Fibroblast of the aortic adventitia (primary cell): ENCODE data around the gene SYTL3. TPM values are rescaled to one million over a fixed set of nuclear protein-coding genes. Genes with fewer than 3 reads are reported as not detected.

ENCODE experiments used
- DNase-seq: peaks from one replicate; pipeline ENCODE4 v3.0.0-alpha.2; 2010; ENCODE audit warnings: low read depth
- H3K4me3 ChIP-seq: 2 replicates; pipeline ENCODE4 v1.5.1; 2011; ENCODE audit warnings: low read depth, mild to moderate bottlenecking, control low read depth, low read length, moderate library complexity
- total RNA-seq: library from RNA; depleted of rRNA; stranded (reverse); fragments of >200 nt; gene quantifications from 2 replicates; pipeline ENCODE4 v1.2.3, GENCODE V29; 2012; ENCODE audit warnings: low replicate concordance
- TF ChIP-seq, protein P1 (sequence below): IDR thresholded peaks from 2 replicates; pipeline ENCODE4 v1.5.1; 2011; ENCODE audit warnings: mild to moderate bottlenecking, low read length, control low read depth, inconsistent platforms; ENCODE audit not compliant: insufficient read depth

SYTL3 gene
- total RNA-seq, 1 donor: 1.9 TPM

DNA sequence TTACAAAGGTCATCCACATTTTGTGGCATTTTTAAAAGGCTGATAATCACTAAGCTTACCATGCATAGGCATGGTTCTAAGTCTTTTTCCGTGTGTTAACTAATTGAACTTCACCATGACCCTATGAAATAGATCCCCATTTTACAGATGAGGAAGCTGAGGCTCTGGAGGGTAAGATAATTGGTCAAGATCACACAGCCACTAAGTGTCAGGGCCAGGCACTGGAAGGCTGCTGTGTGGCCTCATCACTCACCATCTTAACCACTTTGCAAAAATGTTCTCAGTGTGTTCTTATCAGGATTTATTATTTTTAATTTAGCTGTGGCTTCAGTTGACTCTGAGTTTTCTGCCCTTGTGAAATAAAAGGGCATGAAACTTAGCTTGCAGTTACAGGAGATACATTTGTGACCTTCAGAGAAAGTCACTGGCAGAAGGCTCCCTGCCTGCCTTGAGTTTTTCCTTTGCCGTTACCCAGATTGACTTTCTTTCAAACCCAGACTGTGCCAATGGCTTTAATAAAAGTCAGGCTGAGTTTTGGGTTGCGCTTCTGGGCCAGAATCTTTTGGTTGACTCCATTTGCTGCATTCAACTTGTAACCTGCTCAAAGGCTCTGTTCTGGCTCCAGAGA is 87.3 kb downstream of the SYTL3 start:
- TF ChIP-seq, protein P1, sequence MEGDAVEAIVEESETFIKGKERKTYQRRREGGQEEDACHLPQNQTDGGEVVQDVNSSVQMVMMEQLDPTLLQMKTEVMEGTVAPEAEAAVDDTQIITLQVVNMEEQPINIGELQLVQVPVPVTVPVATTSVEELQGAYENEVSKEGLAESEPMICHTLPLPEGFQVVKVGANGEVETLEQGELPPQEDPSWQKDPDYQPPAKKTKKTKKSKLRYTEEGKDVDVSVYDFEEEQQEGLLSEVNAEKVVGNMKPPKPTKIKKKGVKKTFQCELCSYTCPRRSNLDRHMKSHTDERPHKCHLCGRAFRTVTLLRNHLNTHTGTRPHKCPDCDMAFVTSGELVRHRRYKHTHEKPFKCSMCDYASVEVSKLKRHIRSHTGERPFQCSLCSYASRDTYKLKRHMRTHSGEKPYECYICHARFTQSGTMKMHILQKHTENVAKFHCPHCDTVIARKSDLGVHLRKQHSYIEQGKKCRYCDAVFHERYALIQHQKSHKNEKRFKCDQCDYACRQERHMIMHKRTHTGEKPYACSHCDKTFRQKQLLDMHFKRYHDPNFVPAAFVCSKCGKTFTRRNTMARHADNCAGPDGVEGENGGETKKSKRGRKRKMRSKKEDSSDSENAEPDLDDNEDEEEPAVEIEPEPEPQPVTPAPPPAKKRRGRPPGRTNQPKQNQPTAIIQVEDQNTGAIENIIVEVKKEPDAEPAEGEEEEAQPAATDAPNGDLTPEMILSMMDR: no peak
- DNase-seq: no peak
- H3K4me3 ChIP-seq: no peak overlapping the region

DNA sequence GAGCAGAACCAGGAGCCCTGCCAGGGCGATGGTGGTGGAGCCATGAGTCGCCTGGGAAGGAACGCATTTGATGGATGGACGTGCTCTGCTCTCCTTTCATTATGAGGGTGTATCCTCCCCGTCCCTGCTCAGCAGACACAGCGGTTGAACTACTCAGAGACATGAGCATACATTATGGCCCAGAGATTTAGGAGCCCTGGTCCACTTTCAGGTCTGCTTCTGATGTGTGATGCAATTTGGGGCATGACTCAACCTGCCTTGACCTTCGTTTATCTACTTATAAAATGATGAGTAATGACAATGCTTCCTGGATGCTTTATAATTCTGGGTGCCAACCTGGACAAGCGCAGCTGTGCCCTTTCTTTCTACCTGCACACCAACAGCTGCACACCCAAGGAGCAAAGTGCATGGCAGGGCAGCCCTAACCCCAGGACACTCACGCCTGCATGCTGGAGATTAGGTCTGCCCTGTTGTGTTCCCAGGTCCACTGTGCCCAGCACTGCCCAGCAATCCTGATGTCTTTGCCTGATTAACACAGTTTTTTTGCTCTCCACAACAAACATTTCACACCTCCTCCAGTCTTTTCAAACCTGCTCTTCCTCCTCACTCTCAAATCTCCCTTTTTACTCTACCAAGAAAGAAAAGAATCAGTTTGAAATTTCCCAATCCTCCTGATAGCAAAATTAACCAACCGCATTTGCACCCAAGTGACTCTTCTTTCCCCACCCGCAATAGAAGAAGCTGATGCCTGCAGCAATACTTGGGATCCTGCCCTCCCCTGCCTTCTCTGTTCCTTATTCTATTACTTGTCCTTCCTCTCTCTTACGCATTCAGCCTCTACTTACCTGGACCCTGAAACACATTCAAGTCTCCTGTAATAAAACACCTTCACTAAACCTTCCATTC is 88.1 kb downstream of the SYTL3 start:
- TF ChIP-seq, protein P1: no peak
- peak; percentile 56 for DNase-seq
- H3K4me3 ChIP-seq: no peak overlapping the region

DNA sequence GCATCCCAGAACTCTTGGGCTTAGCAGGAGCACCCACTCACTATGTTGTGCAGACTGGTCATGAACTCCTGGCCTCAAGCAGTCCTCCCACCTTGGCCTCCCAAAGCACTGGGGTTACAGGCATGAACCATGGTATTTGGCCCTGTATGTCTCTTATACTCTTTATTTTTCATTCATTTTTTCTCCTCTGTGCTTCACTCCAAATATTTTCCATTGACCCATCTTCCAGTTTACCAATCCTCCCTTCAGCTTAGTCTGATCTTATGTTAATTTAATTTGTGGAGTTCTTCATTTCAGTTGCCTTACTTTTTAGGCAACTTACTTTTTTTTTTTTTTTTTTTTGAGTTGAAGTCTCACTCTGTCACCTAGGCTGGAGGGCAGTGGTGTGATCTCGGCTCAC is 89.8 kb downstream of the SYTL3 start:
- TF ChIP-seq, protein P1: no peak
- DNase-seq: no peak

DNA sequence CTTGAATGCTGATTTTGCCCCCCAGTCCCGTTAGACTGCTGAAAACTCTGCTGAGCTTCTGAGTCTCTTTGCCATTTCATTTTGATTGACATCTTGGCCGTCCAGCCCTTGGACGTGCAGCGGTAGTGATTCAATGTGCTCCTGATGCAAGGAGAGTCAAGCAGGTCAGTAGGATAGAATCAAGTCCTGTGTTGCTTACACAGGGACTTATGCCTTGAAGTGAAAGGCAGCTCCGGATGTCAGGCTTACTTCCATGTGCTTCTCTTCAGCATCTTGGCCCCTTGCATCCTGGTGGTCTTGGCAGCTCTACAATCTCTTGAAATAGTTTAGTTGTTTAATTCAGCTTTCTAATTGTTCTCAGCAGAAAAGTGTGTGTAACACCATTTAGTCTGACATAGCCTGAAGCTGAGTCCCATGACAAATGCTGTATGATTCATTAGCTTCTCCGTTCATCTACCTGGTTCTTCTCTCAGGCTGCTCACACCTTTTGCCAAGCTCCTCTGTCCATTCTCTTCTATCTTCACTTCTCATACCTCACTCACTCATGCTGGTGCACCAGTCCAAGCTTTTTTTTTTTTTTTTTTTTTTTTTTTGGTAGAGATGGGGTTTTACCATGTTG is 93.3 kb downstream of the SYTL3 start:
- TF ChIP-seq, protein P1: no peak
- no peak for DNase-seq
- H3K4me3 ChIP-seq: no peak overlapping the region

More for the DNA sequence above, 89.8 kb downstream of the SYTL3 start:
- H3K4me3 ChIP-seq: no peak overlapping the region

DNA sequence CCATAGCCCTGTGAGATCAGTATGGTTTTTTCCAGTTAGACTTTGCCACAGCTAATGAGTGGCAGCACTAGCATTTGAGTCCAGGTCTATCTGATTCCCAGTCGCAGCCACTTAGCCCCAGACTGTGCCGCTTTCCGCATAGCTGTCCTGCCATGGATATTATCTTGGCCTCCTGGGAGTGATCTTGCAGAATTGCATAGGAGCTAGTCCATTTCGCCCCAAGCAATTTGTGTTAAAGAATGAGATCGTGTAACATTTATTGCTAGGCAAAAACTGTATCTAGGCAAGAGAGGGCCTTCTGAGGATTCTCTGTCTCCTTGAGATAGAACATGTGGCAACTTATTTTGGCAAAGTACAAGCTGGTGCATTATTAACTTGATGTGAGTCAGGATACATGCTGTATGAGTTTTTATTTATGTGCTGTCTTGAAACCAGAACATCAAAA is 95.2 kb downstream of the SYTL3 start:
- TF ChIP-seq, protein P1: no peak
- DNase-seq: peak; percentile 21
- H3K4me3 ChIP-seq: no peak overlapping the region

DNA sequence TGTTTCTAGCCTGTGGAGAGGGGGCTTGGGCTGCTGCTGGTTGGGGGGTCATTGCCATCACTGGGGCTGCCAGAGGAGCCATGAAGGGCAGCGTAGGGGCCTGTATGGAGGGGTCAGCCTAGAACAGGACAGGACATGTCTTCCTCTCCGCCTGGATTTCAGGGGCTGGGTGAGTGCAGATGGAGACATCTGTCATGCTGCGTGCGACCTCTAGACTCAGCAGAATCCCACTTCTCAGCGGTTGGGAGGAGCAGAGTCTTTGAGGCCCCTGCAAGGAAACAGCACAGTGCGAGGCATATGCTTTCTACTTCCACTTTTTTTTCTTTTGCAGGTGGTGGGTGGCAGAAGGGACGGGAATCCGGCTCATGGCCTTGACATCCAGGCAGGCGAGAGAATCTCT is 101.4 kb downstream of the SYTL3 start:
- TF ChIP-seq, protein P1: no peak
- no peak for DNase-seq
- no peak overlapping the region for H3K4me3 ChIP-seq
